Jurkat, Clone E6-1 (cell line): ENCODE results near the gene ZNF560.

ENCODE experiments used
- DNase-seq: peaks from one replicate; pipeline ENCODE4 v3.0.0-alpha.2; 2011; ENCODE audit warnings: low read depth, low spot score
- H3K4me3 ChIP-seq: 2 replicates; pipeline ENCODE4 v1.5.1; 2011; ENCODE audit warnings: mild to moderate bottlenecking, low read length, control low read depth, moderate library complexity

Gene ZNF560

DNA sequence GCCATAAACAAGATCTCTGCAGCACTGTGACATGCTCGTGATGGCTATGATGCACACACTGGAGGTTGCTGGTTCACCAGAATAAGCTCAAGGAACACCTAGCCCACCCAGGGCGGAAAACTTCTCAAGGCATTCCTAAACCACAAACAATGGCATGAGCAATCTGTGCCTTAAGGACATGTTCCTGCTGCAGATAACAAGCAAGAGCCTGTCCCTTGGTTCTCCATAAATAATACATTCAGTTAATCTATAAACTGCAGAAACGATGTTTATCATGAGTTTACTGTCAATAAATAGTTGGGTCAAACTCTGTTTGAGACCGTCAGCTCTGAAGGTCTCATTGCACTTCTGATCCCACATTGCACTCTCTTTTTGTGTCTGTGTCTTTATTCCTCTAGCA is 44.5 kb downstream of the ZNF560 start:
- no peak overlapping the region for H3K4me3 ChIP-seq
- DNase-seq: no peak

- DNase-seq: no peak
- H3K4me3 ChIP-seq: no peak overlapping the region
Measured at GRCh38 chr19:9445037-9445436, 53.4 kb downstream of the ZNF560 start.

DNA sequence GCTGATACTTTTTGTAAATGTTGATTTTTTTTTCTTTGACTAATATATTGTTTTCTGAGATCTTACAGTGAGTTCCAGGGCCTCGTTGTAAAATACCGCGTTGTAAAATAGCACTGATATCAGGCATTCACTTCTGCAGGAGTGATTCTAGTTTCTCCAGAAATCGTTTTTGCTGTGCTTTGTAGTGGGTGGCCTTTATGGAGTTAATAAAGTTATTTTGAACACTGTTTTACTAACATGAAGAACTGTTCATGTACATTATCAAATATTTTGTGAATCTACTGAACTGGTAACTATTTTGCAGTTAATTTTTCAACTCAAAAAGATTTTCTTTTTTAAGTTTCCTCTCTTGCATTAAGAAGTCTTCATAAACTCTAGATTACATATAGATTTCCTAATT is 62.1 kb downstream of the ZNF560 start:
- DNase-seq: no peak

GRCh38 chr19:9435279-9436268 is 62.8 kb downstream of the ZNF560 start, which contains the start of gene ZNF266:
Gene ZNF266, minus strand, starts transcription at chr19:9435573. Its CDS starts 15,484 bp downstream, at chr19:9420089.
- peak within 1 kb of the TSS; percentile 73 for H3K4me3 ChIP-seq
- peak; percentile 94 for DNase-seq

More for the DNA sequence above, 62.1 kb downstream of the ZNF560 start:
- H3K4me3 ChIP-seq: peak overlapping the region; percentile 73; the same call in 1 of the 2 replicates

- DNase-seq: peak; percentile 39
- no peak overlapping the region for H3K4me3 ChIP-seq
Measured at GRCh38 chr19:9431475-9431874, 66.9 kb downstream of the ZNF560 start.

DNA sequence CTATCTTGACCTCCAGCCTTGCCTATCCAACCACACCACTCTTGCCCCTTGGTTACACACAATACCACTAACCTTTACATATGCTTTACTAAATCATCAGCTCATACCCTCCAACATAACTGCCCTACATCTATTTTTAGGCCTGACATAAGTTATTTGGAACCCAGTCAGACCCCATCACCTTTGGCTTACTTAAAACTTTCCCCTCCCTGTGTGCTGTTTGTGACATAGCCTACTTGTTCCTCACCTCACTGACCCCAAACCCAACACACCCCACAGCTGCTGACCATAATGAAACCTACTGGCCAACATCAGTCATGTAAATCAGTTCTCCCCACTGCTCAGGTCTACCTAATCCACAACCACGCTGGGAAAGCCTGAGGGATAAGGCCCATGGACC is 68.0 kb downstream of the ZNF560 start:
- no peak for DNase-seq
- H3K4me3 ChIP-seq: no peak overlapping the region

- DNase-seq: no peak
- H3K4me3 ChIP-seq: no peak overlapping the region
Measured at GRCh38 chr19:9427941-9428340, 70.5 kb downstream of the ZNF560 start.
